Prostate gland (tissue), 2 donors: ENCODE measurements around the gene FOXL1. TPM values are rescaled to one million over a fixed set of nuclear protein-coding genes. Genes with fewer than 3 reads are reported as not detected.

Experiments
- DNase-seq: peaks from one replicate; pipeline ENCODE4 v3.0.0-alpha.2; 2019; ENCODE audit warnings: low spot score
- H3K27ac ChIP-seq, 2 donors: fragments of 200-600 bp; sonication (generic); 2 replicates each; pipeline ENCODE4 v1.5.1; 2017 to 2019
- H3K27me3 ChIP-seq: fragments of 200-600 bp; sonication (generic); replicated peaks from 2 replicates; pipeline ENCODE4 v1.5.1; 2019; ENCODE audit not compliant: insufficient read depth
- H3K36me3 ChIP-seq, 2 donors: fragments of 200-600 bp; sonication (generic); 1 replicate in 1 of 2; 2 replicates in 1 of 2; pipeline versions ENCODE4 v1.5.1 to v1.8.1; 2017 to 2019
- H3K4me1 ChIP-seq: fragments of 200-600 bp; sonication (generic); replicated peaks from 2 replicates; pipeline ENCODE4 v1.5.1; 2019
- H3K4me3 ChIP-seq, 2 donors: fragments of 200-600 bp; sonication (generic); 2 replicates each; pipeline ENCODE4 v1.5.1; 2017 to 2019
- H3K9me3 ChIP-seq: fragments of 200-600 bp; sonication (generic); 2 replicates; pipeline ENCODE4 v1.5.1; 2017
- CTCF ChIP-seq, 4 experiments: fragments of 200-600 bp in 2 of 4; fragments of 450-650 bp in 2 of 4; sonication (generic) in 2 of 4; IDR thresholded peaks; 1 replicate in 3 of 4; 2 replicates in 1 of 4; pipeline ENCODE4 v1.5.1; 2016 to 2019; ENCODE audit warnings: antibody characterized with exemption in 4 of 4, mild to moderate bottlenecking in 2 of 4, moderate library complexity in 2 of 4
- POLR2A ChIP-seq: fragments of 450-650 bp; IDR thresholded peaks from one replicate; pipeline ENCODE4 v1.6.1; 2016; ENCODE audit warnings: antibody characterized with exemption, mild to moderate bottlenecking
- POLR2AphosphoS5 ChIP-seq: sonication (generic); formaldehyde crosslinking; IDR thresholded peaks from one replicate; pipeline ENCODE4 v1.6.1; 2017; ENCODE audit warnings: antibody characterized with exemption
- WGBS: methylation state at CpG from one replicate; pipeline ENCODE4 v1.1.5; 2018; 5-methylcytosine and 5-hydroxymethylcytosine counted together
- intact Hi-C: fragments of 100-400 bp; cut with DNase I; formaldehyde crosslinking; loops from one replicate; pipeline ENCODE4 v1.14.2; 2022
- total RNA-seq, 2 donors: library from RNA; depleted of rRNA; stranded (reverse); fragments of >200 nt; gene quantifications; one replicate each; pipeline ENCODE4 v1.1.0, GENCODE V29; 2016

The FOXL1 gene
- total RNA-seq, 2 donors from 2014 or later, result 0.87 to 8.6 TPM

- DNase-seq, result no peak
- Histone ChIP-seq H3K36me3 (no peaks in the 10 kb centered on the region), H3K4me1 (no peaks in the 10 kb centered on the region), H3K27ac (no peak overlapping the region), H3K4me3 (no peak overlapping the region), H3K9me3 (no peaks in the 10 kb centered on the region), H3K27me3 (peaks cover 40% of the 10 kb centered on the region)
- no peak for TF ChIP-seq POLR2A
- TF ChIP-seq CTCF (IDR thresholded peaks at IDR 0.05), result no peak
- TF ChIP-seq POLR2AphosphoS5, result no peak
- 56% methylated on average over 12 of the region's 12 CpGs for WGBS
- intact Hi-C loops, result no loop called here
Measured at GRCh38 chr16:86577314-86577971, 906 bp upstream of the FOXL1 start.

- H3K9me3 ChIP-seq, result no peaks in the 10 kb centered on the region
- no peaks in the 10 kb centered on the region for H3K36me3 ChIP-seq
- H3K4me3 ChIP-seq, result peak overlapping the region in 1 of 2 donors; percentile 8
- TF ChIP-seq CTCF (IDR thresholded peaks at IDR 0.05) (no peak), POLR2AphosphoS5 (no peak), POLR2A (no peak)
- WGBS, result 16% methylated on average over 68 of the region's 69 CpGs
- H3K27me3 ChIP-seq, result peaks cover 40% of the 10 kb centered on the region
- no peak for DNase-seq
- no peaks in the 10 kb centered on the region for H3K4me1 ChIP-seq
- no peak overlapping the region for H3K27ac ChIP-seq
- intact Hi-C loops, result no loop called here
Measured at GRCh38 chr16:86578611-86579267, 390 bp downstream of the FOXL1 start.

GRCh38 chr16:86579268-86580062 lies 1.1 kb downstream of the FOXL1 start:
- Histone ChIP-seq H3K36me3 (no peaks in the 10 kb centered on the region), H3K27me3 (peaks cover 40% of the 10 kb centered on the region), H3K4me3 (peak overlapping the region in 1 of 2 donors; percentile 8), H3K27ac (no peak overlapping the region), H3K9me3 (no peaks in the 10 kb centered on the region), H3K4me1 (no peaks in the 10 kb centered on the region)
- no peak for DNase-seq
- no peak for TF ChIP-seq CTCF (IDR thresholded peaks at IDR 0.05)
- TF ChIP-seq POLR2A, result no peak
- no peak for TF ChIP-seq POLR2AphosphoS5
- intact Hi-C loops, result no loop called here
- 26% methylated on average over 59 of the region's 69 CpGs for WGBS

- DNase-seq, result no peak
- intact Hi-C loops, result no loop called here
- Histone ChIP-seq H3K9me3 (no peaks in the 10 kb centered on the region), H3K4me3 (no peak overlapping the region), H3K27ac (no peak overlapping the region), H3K36me3 (no peaks in the 10 kb centered on the region), H3K27me3 (peaks cover 38% of the 10 kb centered on the region), H3K4me1 (no peaks in the 10 kb centered on the region)
- WGBS, result 85% methylated on average over 19 of the region's 19 CpGs
- TF ChIP-seq CTCF (IDR thresholded peaks at IDR 0.05), result no peak
- no peak for TF ChIP-seq POLR2A
- TF ChIP-seq POLR2AphosphoS5, result no peak
Measured at GRCh38 chr16:86580063-86580790, 1.9 kb downstream of the FOXL1 start.
